ENCODE data around the gene RNU6-9.
"Not testable (repeated sequence)": the region's sequence is repeated elsewhere in the genome, so short reads cannot be mapped to it uniquely, and the experiment has no call there.

DNA sequence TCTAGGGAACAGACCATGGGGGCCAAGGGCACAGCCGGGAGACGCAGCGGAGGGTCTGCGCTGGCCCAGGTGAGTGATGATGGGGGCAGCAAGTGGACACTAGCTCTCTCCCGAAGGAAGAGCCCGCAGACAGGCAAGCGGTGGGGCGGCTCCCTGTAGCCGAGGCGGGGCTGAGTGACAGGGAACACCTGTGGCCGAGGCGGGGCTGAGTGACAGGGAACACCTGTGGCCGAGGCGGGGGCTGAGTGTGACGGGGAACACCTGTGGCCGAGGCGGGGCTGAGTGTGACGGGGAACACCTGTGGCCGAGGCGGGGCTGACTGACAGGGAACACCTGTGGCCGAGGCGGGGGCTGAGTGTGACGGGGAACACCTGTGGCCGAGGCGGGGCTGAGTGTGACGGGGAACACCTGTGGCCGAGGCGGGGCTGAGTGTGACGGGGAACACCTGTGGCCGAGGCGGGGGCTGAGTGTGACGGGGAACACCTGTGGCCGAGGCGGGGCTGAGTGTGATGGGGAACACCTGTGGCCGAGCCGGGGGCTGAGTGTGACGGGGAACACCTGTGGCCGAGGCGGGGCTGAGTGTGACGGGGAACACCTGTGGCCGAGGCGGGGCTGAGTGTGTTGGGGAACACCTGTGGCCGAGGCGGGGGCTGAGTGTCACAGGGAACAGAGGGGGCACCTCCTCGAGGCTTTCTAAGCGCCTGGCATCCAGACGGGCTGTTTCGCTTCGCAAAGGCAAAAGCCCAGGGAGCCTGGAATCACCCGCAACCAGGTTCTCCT is 1.7 kb upstream of the RNU6-9 start:
- not testable (repeated sequence) for TF ChIP-seq GLIS3, SNAI2 (CRISPR knock-in tag; IDR thresholded peaks at IDR 0.05)
- TF ChIP-seq, protein P1, sequence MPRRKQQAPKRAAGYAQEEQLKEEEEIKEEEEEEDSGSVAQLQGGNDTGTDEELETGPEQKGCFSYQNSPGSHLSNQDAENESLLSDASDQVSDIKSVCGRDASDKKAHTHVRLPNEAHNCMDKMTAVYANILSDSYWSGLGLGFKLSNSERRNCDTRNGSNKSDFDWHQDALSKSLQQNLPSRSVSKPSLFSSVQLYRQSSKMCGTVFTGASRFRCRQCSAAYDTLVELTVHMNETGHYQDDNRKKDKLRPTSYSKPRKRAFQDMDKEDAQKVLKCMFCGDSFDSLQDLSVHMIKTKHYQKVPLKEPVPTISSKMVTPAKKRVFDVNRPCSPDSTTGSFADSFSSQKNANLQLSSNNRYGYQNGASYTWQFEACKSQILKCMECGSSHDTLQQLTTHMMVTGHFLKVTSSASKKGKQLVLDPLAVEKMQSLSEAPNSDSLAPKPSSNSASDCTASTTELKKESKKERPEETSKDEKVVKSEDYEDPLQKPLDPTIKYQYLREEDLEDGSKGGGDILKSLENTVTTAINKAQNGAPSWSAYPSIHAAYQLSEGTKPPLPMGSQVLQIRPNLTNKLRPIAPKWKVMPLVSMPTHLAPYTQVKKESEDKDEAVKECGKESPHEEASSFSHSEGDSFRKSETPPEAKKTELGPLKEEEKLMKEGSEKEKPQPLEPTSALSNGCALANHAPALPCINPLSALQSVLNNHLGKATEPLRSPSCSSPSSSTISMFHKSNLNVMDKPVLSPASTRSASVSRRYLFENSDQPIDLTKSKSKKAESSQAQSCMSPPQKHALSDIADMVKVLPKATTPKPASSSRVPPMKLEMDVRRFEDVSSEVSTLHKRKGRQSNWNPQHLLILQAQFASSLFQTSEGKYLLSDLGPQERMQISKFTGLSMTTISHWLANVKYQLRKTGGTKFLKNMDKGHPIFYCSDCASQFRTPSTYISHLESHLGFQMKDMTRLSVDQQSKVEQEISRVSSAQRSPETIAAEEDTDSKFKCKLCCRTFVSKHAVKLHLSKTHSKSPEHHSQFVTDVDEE (CRISPR knock-in tag; IDR thresholded peaks at IDR 0.05): not testable (repeated sequence)

All from SK-N-SH treated with all-trans-retinoic acid at 6 μM for 48 hours (cell line).